OCI-LY3 (cell line): Measurements from ENCODE around the gene LYPLA2.

Experiments
- CTCF ChIP-seq: fragments of 200-600, 300-600 bp; sonication (generic); IDR thresholded peaks from 2 replicates; pipeline ENCODE4 v1.5.1; 2014; ENCODE audit warnings: antibody characterized with exemption, low read length, low read depth
- EZH2phosphoT487 ChIP-seq: fragments of 200-600 bp; shearing (Covaris generic); IDR thresholded peaks from 2 replicates; pipeline ENCODE4 v1.6.1; 2018; ENCODE audit warnings: antibody characterized with exemption, mixed run types, low read depth

GRCh38 chr1:23793861-23794731, 3.2 kb downstream of the LYPLA2 start:
- TF ChIP-seq CTCF (no peak), EZH2phosphoT487 (no peak)
